LNCaP clone FGC (cell line): Measurements from ENCODE around the gene PLD3.

ENCODE experiments used
- DNase-seq: peaks from one replicate; pipeline ENCODE4 v3.0.0-alpha.2; 2011; ENCODE audit warnings: low read depth
- H3K4me3 ChIP-seq: 2 replicates; pipeline ENCODE4 v1.5.1; 2011; ENCODE audit warnings: mild to moderate bottlenecking, low read depth, low read length, control low read depth
- TF ChIP-seq, protein P1 (sequence below): IDR thresholded peaks from 2 replicates; pipeline ENCODE4 v1.5.1; 2012; ENCODE audit warnings: mild to moderate bottlenecking; ENCODE audit not compliant: control insufficient read depth, insufficient read depth; ENCODE audit errors: extremely low read depth

The PLD3 gene

DNA sequence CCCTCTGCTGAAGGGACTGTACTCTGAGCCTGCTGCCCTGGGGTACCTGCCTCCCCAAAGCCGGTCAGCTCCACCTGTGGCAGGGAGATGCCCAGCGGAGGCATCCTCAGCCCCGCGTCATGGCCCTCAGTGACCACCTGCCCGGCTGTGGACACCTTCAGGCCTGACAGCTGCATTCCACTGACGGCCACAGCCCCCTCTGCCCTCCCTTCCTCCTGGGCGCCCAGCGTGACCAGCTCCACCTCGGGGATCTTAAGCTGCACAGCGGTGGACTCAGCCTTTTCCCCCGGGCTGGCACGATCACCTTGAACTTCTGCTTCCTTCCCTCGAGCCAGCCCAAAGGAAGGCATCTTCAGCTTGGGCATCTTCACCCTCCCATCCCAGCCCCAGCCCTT lies 46.3 kb downstream of the PLD3 start:
- TF ChIP-seq, protein P1, sequence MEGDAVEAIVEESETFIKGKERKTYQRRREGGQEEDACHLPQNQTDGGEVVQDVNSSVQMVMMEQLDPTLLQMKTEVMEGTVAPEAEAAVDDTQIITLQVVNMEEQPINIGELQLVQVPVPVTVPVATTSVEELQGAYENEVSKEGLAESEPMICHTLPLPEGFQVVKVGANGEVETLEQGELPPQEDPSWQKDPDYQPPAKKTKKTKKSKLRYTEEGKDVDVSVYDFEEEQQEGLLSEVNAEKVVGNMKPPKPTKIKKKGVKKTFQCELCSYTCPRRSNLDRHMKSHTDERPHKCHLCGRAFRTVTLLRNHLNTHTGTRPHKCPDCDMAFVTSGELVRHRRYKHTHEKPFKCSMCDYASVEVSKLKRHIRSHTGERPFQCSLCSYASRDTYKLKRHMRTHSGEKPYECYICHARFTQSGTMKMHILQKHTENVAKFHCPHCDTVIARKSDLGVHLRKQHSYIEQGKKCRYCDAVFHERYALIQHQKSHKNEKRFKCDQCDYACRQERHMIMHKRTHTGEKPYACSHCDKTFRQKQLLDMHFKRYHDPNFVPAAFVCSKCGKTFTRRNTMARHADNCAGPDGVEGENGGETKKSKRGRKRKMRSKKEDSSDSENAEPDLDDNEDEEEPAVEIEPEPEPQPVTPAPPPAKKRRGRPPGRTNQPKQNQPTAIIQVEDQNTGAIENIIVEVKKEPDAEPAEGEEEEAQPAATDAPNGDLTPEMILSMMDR = no peak
- H3K4me3 ChIP-seq = no peak overlapping the region
- no peak for DNase-seq

- no peak overlapping the region for H3K4me3 ChIP-seq
- DNase-seq = no peak
- TF ChIP-seq, protein P1 = no peak
These were observed 47.5 kb downstream of the PLD3 start for GRCh38 chr19:40395956-40396355.

DNA sequence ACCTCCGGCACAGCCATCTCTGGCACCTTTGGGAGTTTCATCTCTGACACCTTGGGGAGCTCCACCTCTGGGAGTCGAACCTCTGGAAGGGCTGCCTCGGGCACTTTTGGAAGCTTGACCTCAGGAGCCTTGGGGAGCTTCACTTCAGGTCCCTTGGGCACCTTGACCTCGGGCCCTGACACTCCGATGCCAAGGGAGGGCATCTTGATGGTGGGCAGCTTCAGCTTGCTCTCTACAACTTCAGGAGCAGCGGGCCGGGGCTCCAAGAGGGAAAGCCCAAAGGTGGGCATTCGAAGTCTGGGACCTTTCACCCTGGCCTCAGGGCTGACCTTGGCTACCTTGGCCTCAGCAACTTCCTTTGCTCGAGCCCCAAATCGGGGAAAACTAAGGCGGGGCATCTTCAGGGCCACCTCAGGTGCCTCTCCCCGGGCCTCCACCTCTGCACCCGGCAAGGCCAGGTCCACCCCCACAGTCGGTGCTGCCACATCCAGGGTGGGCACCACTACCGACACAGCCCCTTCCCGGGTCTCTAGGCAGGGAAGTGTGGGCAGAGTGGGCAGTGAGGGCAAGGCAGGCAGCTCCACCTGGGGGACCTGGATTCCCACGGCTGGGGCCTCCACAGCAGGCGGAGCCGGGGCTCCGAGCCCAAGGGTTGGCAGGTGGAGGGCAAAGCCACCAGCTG lies 48.5 kb downstream of the PLD3 start:
- no peak for DNase-seq
- TF ChIP-seq, protein P1 = no peak
- H3K4me3 ChIP-seq = no peak overlapping the region

DNA sequence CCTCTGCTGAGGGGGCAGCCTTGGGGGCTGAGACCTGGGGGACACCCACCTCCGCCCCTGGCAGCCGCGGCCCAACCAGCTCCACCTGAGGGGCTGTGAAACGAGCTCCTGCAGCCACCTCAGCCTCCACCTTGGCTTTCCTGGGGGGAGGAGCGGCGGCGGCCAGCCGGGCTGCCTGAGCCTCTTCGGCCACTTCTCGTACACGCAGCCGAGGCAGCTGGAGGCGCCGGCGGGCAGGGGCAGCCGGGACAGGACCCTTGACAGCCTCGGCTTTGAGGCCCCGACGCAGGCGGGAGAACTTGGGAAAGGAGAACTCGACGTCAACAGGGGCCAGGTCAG lies 49.0 kb downstream of the PLD3 start:
- no peak for DNase-seq
- no peak overlapping the region for H3K4me3 ChIP-seq
- TF ChIP-seq, protein P1 = no peak

GRCh38 chr19:40398417-40399131 lies 50.1 kb downstream of the PLD3 start:
- TF ChIP-seq, protein P1 = no peak
- DNase-seq = no peak
- H3K4me3 ChIP-seq = no peak overlapping the region

DNA sequence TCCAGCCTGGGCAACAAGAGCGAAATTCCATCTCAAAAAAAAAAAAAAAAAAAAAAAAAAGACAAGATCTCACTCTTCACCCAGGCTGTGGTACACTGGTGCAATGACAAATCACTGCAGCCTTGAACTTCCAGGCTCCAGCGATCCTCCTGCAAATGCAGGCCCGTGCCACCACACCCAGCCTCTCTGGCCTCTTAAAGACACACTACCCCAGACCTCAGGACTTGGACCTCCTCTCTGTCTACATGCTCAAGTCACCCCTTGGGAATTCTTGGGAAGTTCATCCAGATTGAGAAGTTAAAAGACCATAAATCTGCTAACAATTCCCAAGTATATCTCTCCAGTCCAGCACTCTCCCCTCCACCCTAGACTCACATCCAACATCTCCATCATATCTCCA lies 52.1 kb downstream of the PLD3 start:
- H3K4me3 ChIP-seq = no peak overlapping the region
- DNase-seq = no peak
- TF ChIP-seq, protein P1 = no peak

GRCh38 chr19:40403262-40403984 lies 54.9 kb downstream of the PLD3 start:
- peak; percentile 39 for DNase-seq
- TF ChIP-seq, protein P1 = no peak
- H3K4me3 ChIP-seq = peak overlapping the region; percentile 28; the same call in 1 of the 2 replicates
